ENCODE measurements around the gene CYP2C18.
"Not testable (repeated sequence)": the region's sequence is repeated elsewhere in the genome, so short reads cannot be mapped to it uniquely, and the experiment has no call there.

CYP2C18 gene

GRCh38 chr10:94738588-94738987 is 55.1 kb downstream of the CYP2C18 start:
- Histone ChIP-seq H3K36me3 (ENCODE audit: control insufficient read depth in 4 of 4, insufficient read depth in 4 of 4, low read length in 3 of 4) (no peaks in the 10 kb centered on the region), H3K27me3 (replicated peaks in 2 of 5; ENCODE audit: control insufficient read depth in 4 of 5, insufficient read depth in 5 of 5, low read length in 4 of 5) (no peaks in the 10 kb centered on the region), H3K9me3 (ENCODE audit: control extremely low read depth in 1 of 5, control insufficient read depth in 4 of 5, insufficient read depth in 2 of 5, low read depth in 1 of 5, low read length in 4 of 5) (peaks cover under 1 to 16% (median 4%) of the 10 kb centered on the region in 5 experiments), H3K27ac (ENCODE audit: insufficient read depth in 1 of 2, low read depth in 1 of 2, low read length in 2 of 2, poor library complexity in 1 of 2, severe bottlenecking in 2 of 2) (no peak overlapping the region), H3K4me3 (ENCODE audit: control insufficient read depth in 1 of 7, extremely low read depth in 1 of 7, insufficient read depth in 4 of 7, low read depth in 2 of 7, low read length in 6 of 7) (no peak overlapping the region), H3K4me1 (ENCODE audit: control extremely low read depth in 1 of 4, control insufficient read depth in 4 of 4, insufficient read depth in 4 of 4, low read length in 3 of 4) (no peaks in the 10 kb centered on the region)
- no CpG with 5 or more reads among the region's 2 CpGs for WGBS (ENCODE audit: insufficient coverage)
- no peak for DNase-seq
- ChIA-PET CTCF (no interaction called here), POLR2A (no interaction called here)

- Histone ChIP-seq H3K9me3 (ENCODE audit: control extremely low read depth in 1 of 5, control insufficient read depth in 4 of 5, insufficient read depth in 2 of 5, low read depth in 1 of 5, low read length in 4 of 5) (peaks cover 2 to 21% (median 4%) of the 10 kb centered on the region in 5 experiments), H3K27me3 (replicated peaks in 2 of 5; ENCODE audit: control insufficient read depth in 4 of 5, insufficient read depth in 5 of 5, low read length in 4 of 5) (no peaks in the 10 kb centered on the region), H3K4me3 (ENCODE audit: control insufficient read depth in 1 of 7, extremely low read depth in 1 of 7, insufficient read depth in 4 of 7, low read depth in 2 of 7, low read length in 6 of 7) (no peak overlapping the region), H3K4me1 (ENCODE audit: control extremely low read depth in 1 of 4, control insufficient read depth in 4 of 4, insufficient read depth in 4 of 4, low read length in 3 of 4) (no peaks in the 10 kb centered on the region), H3K27ac (ENCODE audit: insufficient read depth in 1 of 2, low read depth in 1 of 2, low read length in 2 of 2, poor library complexity in 1 of 2, severe bottlenecking in 2 of 2) (no peak overlapping the region), H3K36me3 (ENCODE audit: control insufficient read depth in 4 of 4, insufficient read depth in 4 of 4, low read length in 3 of 4) (no peaks in the 10 kb centered on the region)
- POLR2A ChIA-PET: no interaction called here
- no CpG with 5 or more reads among the region's 2 CpGs for WGBS (ENCODE audit: insufficient coverage)
- CTCF ChIA-PET: no interaction called here
- DNase-seq: no peak
Observed at GRCh38 chr10:94747137-94747536, 63.6 kb downstream of the CYP2C18 start.

GRCh38 chr10:94747838-94748237 is 64.3 kb downstream of the CYP2C18 start:
- Histone ChIP-seq H3K4me3 (ENCODE audit: control insufficient read depth in 1 of 7, extremely low read depth in 1 of 7, insufficient read depth in 4 of 7, low read depth in 2 of 7, low read length in 6 of 7) (no peak overlapping the region), H3K4me1 (ENCODE audit: control extremely low read depth in 1 of 4, control insufficient read depth in 4 of 4, insufficient read depth in 4 of 4, low read length in 3 of 4) (no peaks in the 10 kb centered on the region), H3K27ac (ENCODE audit: insufficient read depth in 1 of 2, low read depth in 1 of 2, low read length in 2 of 2, poor library complexity in 1 of 2, severe bottlenecking in 2 of 2) (no peak overlapping the region), H3K27me3 (replicated peaks in 2 of 5; ENCODE audit: control insufficient read depth in 4 of 5, insufficient read depth in 5 of 5, low read length in 4 of 5) (no peaks in the 10 kb centered on the region), H3K9me3 (ENCODE audit: control extremely low read depth in 1 of 5, control insufficient read depth in 4 of 5, insufficient read depth in 2 of 5, low read depth in 1 of 5, low read length in 4 of 5) (peaks cover under 1 to 15% (median 2%) of the 10 kb centered on the region in 5 experiments), H3K36me3 (ENCODE audit: control insufficient read depth in 4 of 4, insufficient read depth in 4 of 4, low read length in 3 of 4) (no peaks in the 10 kb centered on the region)
- POLR2A ChIA-PET: no interaction called here
- DNase-seq: no peak
- 97% methylated on average over 3 of the region's 4 CpGs for WGBS (ENCODE audit: insufficient coverage)
- CTCF ChIA-PET: no interaction called here

GRCh38 chr10:94757916-94758315 is 74.4 kb downstream of the CYP2C18 start:
- Histone ChIP-seq H3K36me3 (ENCODE audit: control insufficient read depth in 4 of 4, insufficient read depth in 4 of 4, low read length in 3 of 4) (no peaks in the 10 kb centered on the region), H3K4me3 (ENCODE audit: control insufficient read depth in 1 of 7, extremely low read depth in 1 of 7, insufficient read depth in 4 of 7, low read depth in 2 of 7, low read length in 6 of 7) (no peak overlapping the region), H3K27me3 (replicated peaks in 2 of 5; ENCODE audit: control insufficient read depth in 4 of 5, insufficient read depth in 5 of 5, low read length in 4 of 5) (no peaks in the 10 kb centered on the region), H3K4me1 (ENCODE audit: control extremely low read depth in 1 of 4, control insufficient read depth in 4 of 4, insufficient read depth in 4 of 4, low read length in 3 of 4) (peaks cover 0 to under 1% (median 0%) of the 10 kb centered on the region in 4 experiments), H3K27ac (ENCODE audit: insufficient read depth in 1 of 2, low read depth in 1 of 2, low read length in 2 of 2, poor library complexity in 1 of 2, severe bottlenecking in 2 of 2) (no peak overlapping the region), H3K9me3 (ENCODE audit: control extremely low read depth in 1 of 5, control insufficient read depth in 4 of 5, insufficient read depth in 2 of 5, low read depth in 1 of 5, low read length in 4 of 5) (no peaks in the 10 kb centered on the region)
- POLR2A ChIA-PET: no interaction called here
- CTCF ChIA-PET: no interaction called here
- WGBS (ENCODE audit: insufficient coverage): 90% methylated on average over 2 of the region's 2 CpGs
- DNase-seq: no peak

- H3K4me1 ChIP-seq (ENCODE audit: control extremely low read depth in 1 of 4, control insufficient read depth in 4 of 4, insufficient read depth in 4 of 4, low read length in 3 of 4): peaks cover 0 to 3% (median 0%) of the 10 kb centered on the region in 4 experiments
- WGBS (ENCODE audit: insufficient coverage): 100% methylated on average over 1 of the region's 2 CpGs
- no peak overlapping the region for H3K27ac ChIP-seq (ENCODE audit: insufficient read depth in 1 of 2, low read depth in 1 of 2, low read length in 2 of 2, poor library complexity in 1 of 2, severe bottlenecking in 2 of 2)
- H3K4me3 ChIP-seq (ENCODE audit: control insufficient read depth in 1 of 7, extremely low read depth in 1 of 7, insufficient read depth in 4 of 7, low read depth in 2 of 7, low read length in 6 of 7): no peak overlapping the region
- DNase-seq: no peak
- H3K9me3 ChIP-seq (ENCODE audit: control extremely low read depth in 1 of 5, control insufficient read depth in 4 of 5, insufficient read depth in 2 of 5, low read depth in 1 of 5, low read length in 4 of 5): no peaks in the 10 kb centered on the region
- ChIA-PET CTCF (no interaction called here), POLR2A (no interaction called here)
- H3K36me3 ChIP-seq (ENCODE audit: control insufficient read depth in 4 of 4, insufficient read depth in 4 of 4, low read length in 3 of 4): no peaks in the 10 kb centered on the region
- H3K27me3 ChIP-seq (replicated peaks in 2 of 5; ENCODE audit: control insufficient read depth in 4 of 5, insufficient read depth in 5 of 5, low read length in 4 of 5): no peaks in the 10 kb centered on the region
Observed at GRCh38 chr10:94760586-94761178, 77.2 kb downstream of the CYP2C18 start.

- H3K9me3 ChIP-seq (ENCODE audit: control extremely low read depth in 1 of 5, control insufficient read depth in 4 of 5, insufficient read depth in 2 of 5, low read depth in 1 of 5, low read length in 4 of 5): no peaks in the 10 kb centered on the region
- H3K4me3 ChIP-seq (ENCODE audit: control insufficient read depth in 1 of 7, extremely low read depth in 1 of 7, insufficient read depth in 4 of 7, low read depth in 2 of 7, low read length in 6 of 7): no peak within 1 kb of the TSS
- no peaks in the 10 kb centered on the region for H3K27me3 ChIP-seq (replicated peaks in 2 of 5; ENCODE audit: control insufficient read depth in 4 of 5, insufficient read depth in 5 of 5, low read length in 4 of 5)
- H3K27ac ChIP-seq (ENCODE audit: insufficient read depth in 1 of 2, low read depth in 1 of 2, low read length in 2 of 2, poor library complexity in 1 of 2, severe bottlenecking in 2 of 2): no peak within 1 kb of the TSS
- POLR2A ChIA-PET: no interaction called here
- WGBS (ENCODE audit: insufficient coverage): 100% methylated on average over 3 of the region's 3 CpGs
- H3K36me3 ChIP-seq (ENCODE audit: control insufficient read depth in 4 of 4, insufficient read depth in 4 of 4, low read length in 3 of 4): no peaks in the 10 kb centered on the region
- no peak for DNase-seq
- CTCF ChIA-PET: no interaction called here
- H3K4me1 ChIP-seq (ENCODE audit: control extremely low read depth in 1 of 4, control insufficient read depth in 4 of 4, insufficient read depth in 4 of 4, low read length in 3 of 4): peaks cover 0 to 3% (median 0%) of the 10 kb centered on the region in 4 experiments
Observed at GRCh38 chr10:94762393-94762792, 78.9 kb downstream of the CYP2C18 start, which contains the start of gene CYP2C19. CYP2C19 (plus strand) TSS chr10:94762681; CDS start chr10:94762706, 25 bp downstream.

- H3K4me1 ChIP-seq (ENCODE audit: control extremely low read depth in 1 of 4, control insufficient read depth in 4 of 4, insufficient read depth in 4 of 4, low read length in 3 of 4); DNase-seq; H3K27me3 ChIP-seq (replicated peaks in 2 of 5; ENCODE audit: control insufficient read depth in 4 of 5, insufficient read depth in 5 of 5, low read length in 4 of 5); H3K27ac ChIP-seq (ENCODE audit: insufficient read depth in 1 of 2, low read depth in 1 of 2, low read length in 2 of 2, poor library complexity in 1 of 2, severe bottlenecking in 2 of 2); CTCF ChIA-PET; H3K9me3 ChIP-seq (ENCODE audit: control extremely low read depth in 1 of 5, control insufficient read depth in 4 of 5, insufficient read depth in 2 of 5, low read depth in 1 of 5, low read length in 4 of 5); H3K4me3 ChIP-seq (ENCODE audit: control insufficient read depth in 1 of 7, extremely low read depth in 1 of 7, insufficient read depth in 4 of 7, low read depth in 2 of 7, low read length in 6 of 7); H3K36me3 ChIP-seq (ENCODE audit: control insufficient read depth in 4 of 4, insufficient read depth in 4 of 4, low read length in 3 of 4); POLR2A ChIA-PET: not testable (repeated sequence)
- WGBS (ENCODE audit: insufficient coverage): no CpG with 5 or more reads among the region's 6 CpGs
Observed at GRCh38 chr10:94775425-94775824, 91.9 kb downstream of the CYP2C18 start.

All from common myeloid progenitor, CD34-positive (primary cell).